NCI-H2196 (cell line): ENCODE data around the gene PRKCZ.
"Not testable (repeated sequence)": the region's sequence is repeated elsewhere in the genome, so short reads cannot be mapped to it uniquely, and the experiment has no call there.

ENCODE experiments used
- DNase-seq: peaks from one replicate; lab custom pipeline; 2025; ENCODE audit not compliant: unreplicated experiment; lab: John Stamatoyannopoulos, UW

PRKCZ gene

DNA sequence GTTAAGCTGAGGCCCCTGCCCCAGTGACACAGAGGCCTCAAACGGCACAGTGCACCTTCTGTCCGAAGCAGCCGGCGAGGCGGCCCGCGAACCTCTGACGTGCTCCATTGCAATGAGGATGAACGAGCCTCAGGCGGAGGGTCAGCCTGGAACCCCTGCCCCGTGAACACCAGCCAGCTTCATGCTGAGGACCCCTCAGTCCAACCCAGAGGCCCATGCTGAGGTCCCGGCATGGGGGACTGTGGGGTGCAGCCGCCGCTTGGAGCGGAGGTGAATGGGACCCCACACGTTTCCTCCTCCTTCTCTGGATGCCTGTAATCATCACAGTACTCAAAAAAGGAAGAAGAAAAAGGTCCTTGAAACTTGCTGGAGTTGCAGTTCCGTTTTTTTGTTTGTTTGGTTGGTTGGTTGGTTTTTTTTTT, 62.1 kb downstream of the PRKCZ start:
- no peak for DNase-seq

DNA sequence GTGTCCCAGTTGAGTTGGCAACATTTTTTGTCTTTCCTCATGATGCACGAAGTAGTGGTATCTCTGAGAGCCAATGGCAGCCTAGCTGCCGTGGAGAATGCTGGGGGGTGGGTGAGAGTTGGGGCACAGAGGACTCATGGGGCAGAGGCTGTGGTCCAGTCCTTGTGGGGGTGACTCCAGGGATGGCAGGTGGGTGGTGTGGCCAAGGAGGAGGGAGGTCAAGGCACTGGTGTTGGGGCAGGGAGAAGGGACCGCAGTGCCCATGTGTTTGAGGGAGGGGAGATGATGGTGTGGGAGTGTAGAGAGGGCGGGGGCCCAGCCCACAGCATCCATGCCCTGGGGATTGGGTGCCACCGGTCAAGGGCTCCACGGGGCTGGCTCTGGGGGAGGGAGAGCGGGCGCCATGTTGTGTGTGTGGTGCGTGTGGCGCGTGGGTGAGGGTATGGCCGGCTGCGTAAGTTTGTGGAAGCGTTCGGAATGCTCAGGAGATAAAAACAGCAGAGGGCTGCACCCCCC, 63.5 kb downstream of the PRKCZ start:
- DNase-seq: no peak

DNA sequence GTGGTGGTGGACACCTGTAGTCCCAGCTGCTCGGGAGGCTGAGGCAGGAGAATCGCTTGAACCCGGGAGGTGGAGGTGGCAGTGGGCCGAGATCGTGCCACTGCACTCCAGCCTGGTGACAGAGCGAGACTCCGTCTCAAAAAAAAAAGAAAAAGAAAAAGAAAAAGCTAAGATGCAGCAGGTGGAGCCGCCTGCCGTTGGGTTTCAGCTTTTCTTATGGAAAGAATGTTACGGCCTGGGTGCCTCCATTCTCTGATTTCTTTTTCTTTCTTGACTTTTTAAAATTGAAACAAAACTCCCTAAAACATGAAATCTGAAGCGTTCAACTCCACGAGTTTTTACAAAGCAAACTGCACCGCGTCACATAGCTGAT, 64.4 kb downstream of the PRKCZ start:
- not testable (repeated sequence) for DNase-seq

DNA sequence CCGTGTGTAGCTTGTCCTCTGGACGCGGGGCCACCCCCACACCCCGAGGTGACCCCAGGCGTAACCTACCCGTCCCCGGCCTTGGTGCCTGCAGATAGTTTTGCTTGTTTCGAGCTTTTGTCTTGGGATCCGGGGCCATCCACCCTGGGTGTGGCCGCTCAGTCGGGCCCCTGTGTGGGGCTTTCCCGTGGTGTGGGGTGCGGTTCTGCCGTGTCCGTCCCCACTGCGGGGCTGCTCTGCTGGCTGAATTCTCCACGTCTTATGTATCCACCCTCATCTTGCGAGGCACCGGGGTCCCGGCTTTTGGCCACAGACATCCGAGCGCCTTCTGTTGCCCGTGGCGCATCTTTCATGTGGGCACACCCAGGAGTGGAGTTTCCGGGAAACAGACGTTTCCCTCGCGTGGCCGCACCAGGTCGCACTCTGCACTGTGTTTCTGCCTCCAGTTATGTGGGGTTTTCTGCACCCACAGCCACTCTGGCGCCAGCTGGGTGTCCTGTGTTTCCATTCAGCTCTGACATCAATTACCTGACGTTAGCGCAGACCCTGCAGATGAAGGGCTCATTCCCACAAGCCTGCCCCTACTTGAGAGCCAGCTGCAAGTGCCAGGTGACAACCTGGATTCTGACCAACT, 64.9 kb downstream of the PRKCZ start:
- no peak for DNase-seq

DNA sequence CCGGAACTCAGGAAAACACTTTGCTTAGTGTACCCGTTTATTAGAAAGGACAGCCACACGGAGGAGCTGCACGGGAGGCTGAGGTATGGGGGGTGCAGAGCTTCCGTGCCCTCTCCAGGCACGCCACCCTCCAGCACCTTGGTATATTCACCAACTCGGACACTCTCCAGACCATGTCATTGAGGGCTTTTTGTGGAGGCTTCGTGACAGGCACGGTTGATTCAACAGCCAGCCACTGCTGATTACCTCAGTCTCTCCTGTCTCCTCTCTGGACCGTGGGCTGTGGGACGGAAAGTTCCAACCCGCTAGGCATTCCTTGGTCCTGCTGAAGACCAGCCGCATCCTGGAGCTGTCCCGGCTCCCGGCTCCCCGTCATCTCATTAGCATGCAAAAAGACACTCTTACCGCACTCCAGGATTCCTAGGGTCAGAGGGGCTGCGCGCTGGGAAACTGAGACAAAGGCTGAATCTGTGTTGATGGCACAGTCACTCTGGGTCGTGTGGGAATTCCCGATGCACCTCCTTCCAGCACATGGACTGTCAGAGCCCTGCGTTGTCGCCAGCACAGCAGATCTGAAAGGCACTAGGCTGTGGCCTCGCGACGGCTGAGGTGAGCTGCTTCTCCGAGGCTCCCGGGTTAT, 65.6 kb downstream of the PRKCZ start:
- no peak for DNase-seq

DNA sequence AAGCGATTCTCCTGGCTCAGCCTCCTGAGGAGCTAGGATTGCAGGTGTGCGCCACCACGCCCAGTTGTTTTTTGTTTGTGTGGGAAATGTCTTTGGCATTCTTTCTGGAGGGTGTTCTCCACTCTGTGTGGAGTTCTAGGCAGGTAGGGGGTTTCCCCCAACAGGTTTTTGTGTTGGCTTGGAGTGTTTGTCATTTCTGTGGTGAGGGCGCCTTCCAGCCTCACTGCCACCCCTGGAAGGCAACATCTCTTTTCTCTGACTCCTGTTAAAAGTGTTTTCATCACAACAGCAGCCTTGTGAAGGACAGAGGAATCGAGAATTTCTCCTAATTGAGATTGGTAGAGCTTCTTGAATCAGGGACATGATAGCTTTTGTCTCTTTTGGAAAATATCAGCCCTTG, 69.7 kb downstream of the PRKCZ start:
- no peak for DNase-seq

DNA sequence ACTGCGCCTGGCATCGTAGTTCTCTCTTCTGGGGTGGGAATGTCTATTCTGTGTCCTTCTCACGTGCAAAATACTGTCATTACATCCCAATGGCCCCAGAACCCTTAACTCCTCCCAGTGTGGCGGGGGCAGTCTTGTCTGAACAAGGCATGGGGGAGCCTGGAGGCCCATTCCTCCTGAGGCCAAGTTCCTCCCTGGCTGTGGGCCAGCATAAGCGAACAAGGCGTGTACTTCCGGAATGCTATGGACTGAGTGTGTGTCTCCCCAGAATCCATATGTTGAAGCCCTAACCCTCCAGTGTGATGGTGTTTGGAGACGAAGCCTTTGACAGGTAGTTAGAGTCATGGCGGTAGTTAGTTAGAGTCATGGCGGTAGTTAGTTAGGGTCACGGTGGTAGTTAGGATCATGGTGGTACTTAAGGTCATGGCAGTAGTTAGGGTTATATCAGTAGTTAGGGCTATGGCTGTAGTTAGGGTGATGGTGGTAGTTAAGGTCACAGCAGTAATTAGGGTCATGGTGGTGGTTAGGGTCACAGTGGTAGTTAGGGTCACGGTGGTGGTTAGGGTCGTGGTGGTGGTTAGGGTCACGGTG, 71.0 kb downstream of the PRKCZ start:
- DNase-seq: no peak

DNA sequence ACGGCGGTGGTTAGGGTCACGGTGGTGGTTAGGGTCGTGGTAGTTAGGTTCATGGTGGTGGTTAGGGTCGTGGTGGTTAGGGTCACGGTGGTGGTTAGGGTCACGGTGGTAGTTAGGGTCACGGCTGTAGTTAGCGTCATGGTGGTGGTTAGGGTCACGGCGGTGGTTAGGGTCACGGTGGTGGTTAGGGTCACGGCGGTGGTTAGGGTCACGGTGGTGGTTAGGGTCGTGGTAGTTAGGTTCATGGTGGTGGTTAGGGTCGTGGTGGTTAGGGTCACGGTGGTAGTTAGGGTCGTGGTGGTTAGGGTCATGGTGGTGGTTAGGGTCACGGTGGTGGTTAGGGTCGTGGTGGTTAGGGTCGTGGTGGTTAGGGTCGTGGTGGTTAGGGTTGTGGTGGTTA, 71.6 kb downstream of the PRKCZ start:
- not testable (repeated sequence) for DNase-seq

DNA sequence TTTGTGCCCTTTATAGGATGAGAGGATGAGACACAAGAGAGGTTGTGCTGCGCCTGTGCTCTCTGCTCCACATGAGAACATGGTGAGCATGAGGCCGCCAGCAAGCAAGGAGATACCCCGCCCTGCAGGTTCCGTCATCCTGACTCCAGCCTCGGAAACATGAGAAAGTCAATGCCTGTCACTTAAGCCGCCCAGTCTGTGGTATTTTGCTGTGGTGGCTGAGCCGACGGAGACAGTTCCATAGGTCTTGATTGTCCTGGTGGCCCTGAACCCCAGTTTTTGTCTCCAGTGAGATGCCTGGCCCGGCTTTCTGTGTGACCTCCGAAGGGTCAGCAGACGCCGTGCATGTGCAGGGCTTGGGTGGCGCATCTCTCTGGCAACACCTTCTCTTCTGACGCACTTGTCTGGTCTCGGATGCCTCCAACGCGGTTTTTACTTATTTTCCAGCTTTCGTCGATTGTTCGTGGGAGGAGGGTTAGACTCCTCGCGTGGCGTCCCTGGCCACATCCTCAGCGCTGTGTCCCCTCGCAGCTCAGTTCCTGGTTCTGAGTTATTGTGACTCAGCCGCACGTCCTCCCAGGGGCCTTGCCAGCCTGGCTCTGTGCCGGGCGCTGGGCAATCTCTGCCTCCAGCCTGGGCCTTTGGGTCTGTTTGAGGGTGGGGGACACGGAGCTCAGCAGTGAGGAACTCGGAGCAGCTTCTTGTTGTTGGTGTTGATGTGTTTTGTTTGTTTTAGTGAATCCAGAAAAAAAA, 74.4 kb downstream of the PRKCZ start:
- no peak for DNase-seq

DNA sequence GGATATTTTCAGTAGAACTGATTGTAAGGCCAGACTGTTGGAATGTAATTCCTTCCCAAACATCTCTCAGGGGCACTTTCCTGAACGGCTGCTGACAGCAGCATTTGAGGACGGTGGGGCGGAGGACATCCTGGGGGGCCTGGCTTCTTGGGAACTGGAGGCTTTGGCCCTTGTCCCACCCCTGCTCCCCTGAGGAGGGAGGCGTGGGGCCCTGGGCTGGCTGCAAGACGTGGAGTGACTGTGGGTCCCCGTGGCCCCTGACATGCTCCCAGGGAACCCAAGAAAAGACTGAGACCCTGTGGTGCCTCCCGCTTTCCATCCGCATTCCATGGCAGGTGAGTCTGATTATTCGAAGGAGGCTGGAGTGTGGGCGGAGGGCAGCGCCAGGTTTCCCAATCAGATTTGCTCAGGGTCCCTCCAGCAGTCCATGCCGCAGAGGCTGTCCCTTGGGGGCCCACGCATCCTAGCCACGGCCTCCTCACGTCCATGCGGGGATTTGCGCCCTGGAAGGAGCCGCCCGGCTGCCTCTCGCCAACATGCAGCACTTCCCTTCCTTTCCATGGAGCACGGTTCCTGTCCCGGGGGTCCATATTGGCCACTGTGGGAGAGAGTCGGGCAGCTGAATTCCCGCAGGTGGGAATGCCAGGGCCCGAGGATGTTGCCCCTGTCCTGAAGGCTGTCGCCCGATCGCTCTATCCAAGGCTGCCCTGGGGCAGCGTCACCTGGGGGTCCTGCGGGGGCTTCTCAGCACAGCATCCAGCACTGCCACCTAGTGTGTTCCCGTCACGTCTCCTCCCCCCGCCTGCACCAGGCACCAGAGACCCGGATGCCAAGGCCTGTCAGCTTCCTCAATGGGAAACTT, 75.4 kb downstream of the PRKCZ start:
- DNase-seq: no peak

DNA sequence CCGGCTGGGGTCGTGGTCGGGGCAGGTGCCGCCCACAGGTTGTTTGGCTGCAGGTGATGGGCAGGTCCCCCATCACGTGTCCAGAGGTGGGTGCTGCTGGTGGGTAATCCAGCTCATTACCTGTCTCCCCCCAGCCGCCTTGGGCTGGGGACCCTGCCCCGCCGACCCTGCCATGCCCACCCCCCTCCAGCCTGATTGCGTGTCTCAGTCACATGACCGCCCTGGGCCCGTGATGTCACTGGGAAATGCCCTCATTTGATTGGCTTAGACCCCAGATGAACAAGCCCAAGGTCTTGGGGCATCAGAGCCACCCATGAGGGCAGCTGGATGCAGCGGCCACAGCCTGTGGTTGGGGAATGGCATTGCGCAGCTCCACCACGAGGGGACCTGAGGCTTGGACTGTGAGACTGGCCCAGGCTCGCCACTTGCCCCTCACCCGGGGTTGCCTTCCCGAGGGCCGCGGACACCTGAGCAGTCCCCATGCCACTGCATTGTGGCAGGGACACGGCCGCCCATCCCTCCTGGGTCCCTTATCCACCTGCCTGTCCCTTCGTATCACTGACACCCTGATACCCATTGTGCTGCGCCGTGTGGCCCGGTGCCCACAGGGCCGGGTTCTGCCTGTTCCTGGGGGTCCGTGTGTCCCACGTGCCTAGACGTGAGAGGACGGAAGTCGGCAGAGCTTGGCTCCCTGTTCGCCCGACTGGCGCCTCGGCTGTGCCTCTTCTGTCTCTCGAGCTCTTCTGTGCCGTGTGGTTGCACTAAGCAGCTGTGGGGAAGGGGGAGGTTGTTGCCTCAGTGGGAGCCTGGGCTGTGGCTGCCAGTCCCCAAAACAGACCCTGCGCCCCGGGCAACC, 76.3 kb downstream of the PRKCZ start:
- no peak for DNase-seq

DNA sequence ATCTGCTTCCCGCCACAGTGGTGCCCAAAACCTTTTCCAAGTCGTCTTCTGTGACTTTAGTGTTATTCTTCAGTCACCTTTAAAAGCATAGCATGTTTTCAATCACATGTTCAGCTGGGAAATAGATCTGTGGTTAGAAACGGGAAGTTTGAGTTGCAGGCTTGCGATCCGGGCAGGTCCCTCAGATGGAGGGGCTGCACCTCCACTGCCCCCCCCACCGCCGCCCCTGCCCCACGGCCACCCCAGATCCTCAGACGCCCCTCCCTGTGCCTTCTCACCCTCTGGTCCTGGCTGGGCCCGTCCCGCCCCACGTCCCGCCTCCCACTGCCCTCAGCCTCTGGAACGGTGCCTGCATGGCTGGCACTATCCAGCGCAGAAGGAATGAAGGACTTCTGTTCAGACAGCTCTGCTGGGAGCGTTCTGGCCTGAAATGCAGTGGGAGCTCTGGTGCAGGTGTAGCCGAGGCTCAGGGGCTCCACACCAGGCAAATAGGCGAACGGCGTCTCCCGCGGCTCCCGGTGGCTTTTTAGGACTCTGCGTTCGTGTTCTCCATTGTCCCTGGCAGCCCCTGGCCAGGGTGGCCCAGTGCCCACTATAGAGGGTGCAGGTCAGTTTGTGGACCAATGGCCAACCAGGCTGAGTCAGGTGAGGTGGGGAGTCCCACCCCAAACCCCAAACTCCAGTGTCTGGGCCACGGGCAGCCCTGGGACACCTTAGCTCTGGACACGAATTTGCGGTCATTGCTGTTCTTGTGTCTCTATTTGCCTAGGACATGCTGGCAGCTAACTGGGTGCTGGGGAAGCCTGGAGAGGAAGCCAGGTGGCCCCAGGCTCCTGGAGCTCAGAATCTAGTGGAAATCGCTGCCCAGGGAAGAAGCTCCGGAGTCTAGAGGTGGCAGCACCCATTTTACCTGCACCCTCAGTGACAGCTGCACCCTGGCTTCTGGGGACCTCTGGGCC, 77.3 kb downstream of the PRKCZ start:
- DNase-seq: no peak

DNA sequence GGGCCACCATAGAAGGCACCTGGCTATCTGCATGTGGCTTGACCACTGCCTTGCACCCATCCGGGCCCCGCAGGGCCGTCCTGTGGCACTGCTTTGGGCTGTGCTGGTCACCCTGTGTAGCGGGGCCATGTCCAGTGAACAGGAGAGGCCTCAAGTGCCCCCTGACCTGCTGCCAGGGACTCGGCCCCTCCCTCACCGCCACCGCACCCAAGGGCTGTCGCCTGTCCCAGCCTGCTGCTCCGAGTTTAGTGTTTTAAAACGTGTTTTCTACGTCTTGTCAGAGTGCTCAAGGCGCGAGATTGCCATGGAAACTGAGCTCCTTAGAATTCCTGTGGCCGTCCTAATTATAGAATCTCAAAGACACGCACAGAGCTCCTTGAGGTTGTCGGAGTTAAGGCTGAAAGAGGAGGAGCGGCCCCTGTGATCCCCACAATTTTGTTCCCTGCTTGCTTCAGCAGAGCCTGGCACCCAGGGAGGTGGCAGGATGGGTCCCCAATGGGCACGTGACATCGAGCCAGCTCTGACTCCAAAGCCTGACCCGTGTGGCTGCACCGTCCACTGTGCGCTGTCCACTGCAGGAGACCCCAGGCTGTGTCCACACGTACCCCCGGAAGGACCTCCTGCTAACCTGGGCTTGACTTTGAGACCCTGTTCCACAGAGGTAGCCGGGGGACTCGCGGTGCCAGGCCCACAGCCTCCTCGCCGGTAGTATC, 78.1 kb downstream of the PRKCZ start:
- DNase-seq: no peak

DNA sequence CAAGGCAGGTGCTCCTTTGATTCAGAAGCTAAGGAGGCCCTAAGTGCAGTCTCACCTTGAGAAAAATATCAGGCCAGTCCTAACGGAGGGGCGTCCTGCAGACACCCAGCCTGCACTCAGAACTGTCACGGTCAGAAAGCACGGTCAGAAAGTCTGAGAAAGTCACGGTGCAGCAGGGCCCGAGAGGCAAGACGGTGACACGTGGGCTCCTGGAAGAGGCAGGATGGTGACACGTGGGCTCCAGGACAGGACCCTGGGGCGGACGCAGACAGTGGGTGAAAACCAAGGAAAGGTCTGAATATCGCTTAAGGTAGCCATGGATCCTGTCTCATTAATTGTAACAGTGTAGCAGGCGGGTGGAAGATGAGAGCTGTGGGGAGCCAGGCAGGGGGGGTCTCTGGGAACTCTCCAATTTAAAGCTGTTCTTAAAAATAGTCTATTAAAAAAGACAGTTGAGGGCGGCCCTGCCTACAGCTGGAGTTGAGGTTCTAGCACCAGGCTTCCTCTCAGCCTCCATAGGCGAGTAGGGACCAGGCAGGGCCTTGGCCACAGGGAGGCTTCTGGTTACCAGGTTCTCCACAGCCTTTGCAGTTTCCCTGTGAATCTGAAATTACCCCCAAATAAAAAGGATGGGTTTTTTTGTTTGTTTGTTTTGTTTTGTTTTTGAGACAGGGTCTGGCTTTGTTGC, 79.2 kb downstream of the PRKCZ start:
- DNase-seq: no peak

DNA sequence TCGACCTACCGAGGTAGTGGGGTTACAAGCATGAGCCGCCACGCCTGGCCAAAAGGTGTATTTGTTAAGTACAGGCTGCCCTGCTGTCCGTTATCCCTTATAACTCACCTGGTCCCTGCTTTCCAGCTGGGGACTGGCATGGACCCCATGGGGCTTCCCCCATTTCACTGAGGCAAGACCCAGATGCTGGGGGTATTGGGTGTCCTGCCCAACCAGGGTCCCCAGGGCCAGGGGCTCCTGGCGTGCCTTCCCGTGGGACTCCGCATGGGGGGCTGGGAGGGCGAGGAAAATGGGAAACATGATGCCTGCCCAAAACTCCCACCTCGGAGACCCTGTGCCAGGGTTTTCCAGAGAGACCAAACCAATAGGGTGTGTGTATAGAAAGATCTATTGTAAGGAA, 79.9 kb downstream of the PRKCZ start:
- DNase-seq: no peak

DNA sequence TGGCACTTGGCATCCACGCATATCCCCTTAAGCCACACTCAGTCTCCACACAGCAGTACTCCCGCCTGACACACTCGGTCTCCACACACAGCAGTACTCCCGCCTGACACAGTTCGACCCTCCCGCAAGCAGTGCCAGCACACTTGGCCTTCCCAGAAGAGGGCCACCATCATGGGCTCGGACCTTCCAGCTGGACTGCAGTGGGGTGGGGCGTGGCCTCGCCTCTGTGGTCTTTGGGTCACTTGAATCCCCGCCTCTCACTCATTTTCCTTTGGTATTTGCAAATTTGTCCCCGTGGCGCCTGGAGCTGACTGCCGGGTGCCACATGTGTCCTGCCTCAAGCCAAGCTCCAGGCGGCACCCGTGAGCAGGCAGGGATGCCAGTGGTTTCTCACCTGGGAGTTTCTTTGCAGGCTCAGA, 80.7 kb downstream of the PRKCZ start:
- no peak for DNase-seq

DNA sequence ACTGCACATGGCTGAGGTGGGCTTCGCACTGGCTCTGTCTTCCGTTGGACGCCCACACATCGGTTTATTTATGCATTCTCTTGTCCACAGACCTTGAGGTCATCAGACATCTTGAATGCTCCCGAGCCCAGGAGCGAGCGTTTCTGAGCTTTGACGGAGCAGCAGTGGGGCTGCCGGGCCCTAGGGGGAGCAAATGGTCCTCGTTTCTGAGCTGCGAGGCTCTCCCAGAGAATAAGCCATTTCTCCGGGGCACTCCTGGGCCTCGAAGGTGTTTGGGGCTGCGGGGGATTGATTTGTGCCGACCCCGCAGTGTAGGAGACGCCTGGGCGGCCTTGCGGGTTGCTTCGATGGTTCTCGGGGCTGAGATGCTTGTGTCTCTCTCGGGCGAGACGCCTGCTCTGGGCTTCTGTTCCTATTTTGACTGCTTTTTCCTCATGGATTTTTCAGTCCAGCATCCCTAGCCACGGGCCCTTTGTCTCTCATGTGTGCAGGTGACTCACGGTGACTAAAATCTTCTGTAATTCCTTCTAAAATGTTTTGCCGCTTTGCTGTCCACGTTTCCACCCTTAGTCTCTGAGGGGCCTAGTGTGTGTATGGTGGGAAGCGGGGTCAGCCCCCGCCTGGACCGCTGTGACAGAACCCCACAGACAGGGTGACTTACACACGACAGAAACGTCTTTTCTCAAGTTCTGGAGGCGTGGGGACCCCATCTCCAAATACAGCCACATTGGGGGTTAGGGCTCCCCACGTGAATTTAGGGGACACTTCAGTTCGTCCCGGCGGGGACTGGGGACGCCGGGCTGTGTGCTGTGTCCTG, 82.2 kb downstream of the PRKCZ start:
- no peak for DNase-seq
